Caco-2 (cell line): ENCODE measurements around the gene C1orf21. TPM values are rescaled to one million over a fixed set of nuclear protein-coding genes. Genes with fewer than 3 reads are reported as not detected.

Source experiments
- BruUV-seq: library from RNA; stranded (reverse); fragments of 400-500 nt; replicated peaks from 2 replicates; lab custom pipeline; 2021; lab: Mats Ljungman, UMichigan
- CTCF ChIA-PET: fragments of 300-600 bp; sonication (Branson Sonifier 250); formaldehyde crosslinking; loops from one replicate; lab custom pipeline; 2022; ENCODE audit warnings: antibody characterized with exemption; lab: Charles Lee
- POLR2A ChIA-PET: fragments of 300-600 bp; sonication (Branson Sonifier 250); formaldehyde crosslinking; loops from one replicate; lab custom pipeline; 2022; ENCODE audit warnings: antibody characterized with exemption; lab: Charles Lee
- DNase-seq, 2 experiments: peaks; one replicate each; pipeline versions ENCODE4 v3.0.0 to v3.0.0-alpha.2; 2020 to 2022
- H3K27me3 ChIP-seq: replicated peaks from 2 replicates; pipeline ENCODE4 v1.6.0; 2011; ENCODE audit warnings: low read length; ENCODE audit not compliant: control insufficient read depth, insufficient read depth
- H3K36me3 ChIP-seq: 2 replicates; pipeline ENCODE4 v1.5.1; 2011; ENCODE audit warnings: low read length; ENCODE audit not compliant: control insufficient read depth, insufficient read depth
- H3K4me1 ChIP-seq: fragments of 250-450 bp; sonication (Bioruptor Pico); 2 replicates; pipeline ENCODE4 v1.5.1; 2020; ENCODE audit warnings: mild to moderate bottlenecking
- H3K4me3 ChIP-seq: 2 replicates; pipeline ENCODE4 v1.5.1; 2011; ENCODE audit warnings: low read depth, mild to moderate bottlenecking, control low read depth, low read length
- H3K9me3 ChIP-seq: fragments of 250-450 bp; sonication (Bioruptor Pico); 2 replicates; pipeline ENCODE4 v1.5.1; 2020; ENCODE audit warnings: mild to moderate bottlenecking, moderate library complexity
- H3K27ac Mint-ChIP-seq: one replicate; pipeline ENCODE4 v1.8.0; 2022; ENCODE audit warnings: mixed read lengths; ENCODE audit not compliant: unreplicated experiment
- H3K27me3 Mint-ChIP-seq: one replicate; pipeline ENCODE4 v1.8.0; 2022; ENCODE audit warnings: mixed read lengths; ENCODE audit not compliant: insufficient read depth, unreplicated experiment
- H3K36me3 Mint-ChIP-seq: one replicate; pipeline ENCODE4 v1.8.0; 2022; ENCODE audit warnings: mild to moderate bottlenecking, mixed read lengths; ENCODE audit not compliant: insufficient read depth, unreplicated experiment
- H3K4me1 Mint-ChIP-seq: one replicate; pipeline ENCODE4 v1.8.0; 2022; ENCODE audit warnings: low read depth, mixed read lengths; ENCODE audit not compliant: unreplicated experiment
- H3K4me3 Mint-ChIP-seq: one replicate; pipeline ENCODE4 v1.8.0; 2022; ENCODE audit warnings: mild to moderate bottlenecking, moderate library complexity, mixed read lengths; ENCODE audit not compliant: unreplicated experiment
- H3K9me3 Mint-ChIP-seq: one replicate; pipeline ENCODE4 v1.8.0; 2022; ENCODE audit warnings: mixed read lengths; ENCODE audit not compliant: unreplicated experiment
- intact Hi-C: fragments of 100-400 bp; cut with micrococcal nuclease; formaldehyde crosslinking; loops from one replicate; pipeline ENCODE4 v1.10.0; 2022; ENCODE audit not compliant: unreplicated experiment
- total RNA-seq: library from RNA; stranded (reverse); gene quantifications from 2 replicates; pipeline ENCODE4 v1.2.3, GENCODE V29; 2022
- TF ChIP-seq, protein P1 (sequence below), 2 experiments: fragments of 200-600 bp in 1 of 2; IDR thresholded peaks; 1 replicate in 1 of 2; 2 replicates in 1 of 2; pipeline versions ENCODE4 v1.5.1 to v1.8.0; 2011 to 2022; ENCODE audit warnings: antibody characterized with exemption in 1 of 2, control low read depth in 1 of 2, inconsistent platforms in 1 of 2, low read depth in 1 of 2, low read length in 1 of 2, mild to moderate bottlenecking in 1 of 2, moderate library complexity in 1 of 2; ENCODE audit not compliant: insufficient read depth in 1 of 2, severe bottlenecking in 1 of 2, unreplicated experiment in 1 of 2

Gene C1orf21
- total RNA-seq, 1 experiment from 2014 or later = 0.82 TPM

DNA sequence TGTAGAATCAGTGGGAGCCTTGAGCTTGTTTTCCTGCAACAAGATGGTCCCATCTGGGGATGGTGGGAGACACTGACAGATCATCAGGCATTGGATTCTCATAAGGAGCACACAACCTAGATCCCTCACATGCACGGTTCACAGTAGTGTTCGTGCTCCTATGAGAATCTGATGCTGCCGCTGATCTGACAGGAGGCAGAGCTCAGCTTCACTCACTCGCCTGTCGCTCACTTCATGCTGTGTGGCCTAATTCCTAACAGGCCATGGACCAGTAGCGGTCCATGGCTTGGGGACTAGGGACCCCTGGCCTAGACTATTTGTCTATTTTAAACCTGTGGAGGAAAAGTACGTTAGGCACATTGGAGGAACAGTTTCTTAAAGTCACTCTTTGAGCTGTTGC, 227.8 kb downstream of the C1orf21 start:
- no peaks in the 10 kb centered on the region; the same call in 1 of the 2 replicates for H3K27me3 ChIP-seq
- peaks cover 2% of the 10 kb centered on the region for H3K27me3 Mint-ChIP-seq
- H3K4me3 Mint-ChIP-seq = no peak overlapping the region
- H3K4me3 ChIP-seq = no peak overlapping the region
- H3K27ac Mint-ChIP-seq = no peak overlapping the region
- no peaks in the 10 kb centered on the region for H3K9me3 ChIP-seq
- no peaks in the 10 kb centered on the region for H3K36me3 ChIP-seq
- no TSS peak for BruUV-seq
- TF ChIP-seq, protein P1, sequence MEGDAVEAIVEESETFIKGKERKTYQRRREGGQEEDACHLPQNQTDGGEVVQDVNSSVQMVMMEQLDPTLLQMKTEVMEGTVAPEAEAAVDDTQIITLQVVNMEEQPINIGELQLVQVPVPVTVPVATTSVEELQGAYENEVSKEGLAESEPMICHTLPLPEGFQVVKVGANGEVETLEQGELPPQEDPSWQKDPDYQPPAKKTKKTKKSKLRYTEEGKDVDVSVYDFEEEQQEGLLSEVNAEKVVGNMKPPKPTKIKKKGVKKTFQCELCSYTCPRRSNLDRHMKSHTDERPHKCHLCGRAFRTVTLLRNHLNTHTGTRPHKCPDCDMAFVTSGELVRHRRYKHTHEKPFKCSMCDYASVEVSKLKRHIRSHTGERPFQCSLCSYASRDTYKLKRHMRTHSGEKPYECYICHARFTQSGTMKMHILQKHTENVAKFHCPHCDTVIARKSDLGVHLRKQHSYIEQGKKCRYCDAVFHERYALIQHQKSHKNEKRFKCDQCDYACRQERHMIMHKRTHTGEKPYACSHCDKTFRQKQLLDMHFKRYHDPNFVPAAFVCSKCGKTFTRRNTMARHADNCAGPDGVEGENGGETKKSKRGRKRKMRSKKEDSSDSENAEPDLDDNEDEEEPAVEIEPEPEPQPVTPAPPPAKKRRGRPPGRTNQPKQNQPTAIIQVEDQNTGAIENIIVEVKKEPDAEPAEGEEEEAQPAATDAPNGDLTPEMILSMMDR (IDR thresholded peaks at IDR 0.05; ENCODE audit: insufficient read depth in 1 of 2, low read depth in 1 of 2, low read length in 1 of 2, severe bottlenecking in 1 of 2, unreplicated experiment in 1 of 2) = no peak
- ChIA-PET CTCF (no interaction called here), POLR2A (no interaction called here)
- no peaks in the 10 kb centered on the region for H3K9me3 Mint-ChIP-seq
- H3K4me1 Mint-ChIP-seq = no peaks in the 10 kb centered on the region
- DNase-seq = no peak
- intact Hi-C loops = no loop called here
- no peaks in the 10 kb centered on the region for H3K4me1 ChIP-seq
- H3K36me3 Mint-ChIP-seq = no peaks in the 10 kb centered on the region

DNA sequence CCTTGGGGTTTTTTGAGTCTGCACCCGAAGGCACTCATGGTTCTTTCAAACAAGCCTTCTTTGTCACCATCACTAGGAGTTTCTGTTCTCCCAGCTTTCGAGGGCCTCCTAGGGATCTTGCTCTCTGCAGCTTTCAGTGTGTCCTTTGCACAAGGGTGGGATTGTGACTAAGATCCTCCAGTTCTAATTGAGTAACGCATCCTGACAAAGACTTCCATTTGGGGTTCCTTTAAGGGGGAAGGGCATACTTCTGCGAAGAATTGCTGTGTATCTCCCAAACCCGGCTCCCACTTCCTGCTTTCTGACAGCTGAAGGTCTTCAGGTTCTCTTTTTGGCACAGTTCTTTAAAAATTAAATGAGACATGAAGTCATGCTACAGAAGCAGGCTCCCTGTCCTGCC, 228.5 kb downstream of the C1orf21 start:
- Histone ChIP-seq H3K4me3 (no peak overlapping the region), H3K36me3 (no peaks in the 10 kb centered on the region), H3K9me3 (no peaks in the 10 kb centered on the region), H3K4me1 (no peaks in the 10 kb centered on the region), H3K27me3 (no peaks in the 10 kb centered on the region; the same call in 1 of the 2 replicates)
- ChIA-PET POLR2A (no interaction called here), CTCF (no interaction called here)
- BruUV-seq = no TSS peak
- Mint-ChIP-seq H3K4me3 (no peak overlapping the region), H3K27ac (no peak overlapping the region), H3K9me3 (no peaks in the 10 kb centered on the region), H3K27me3 (peaks cover 4% of the 10 kb centered on the region), H3K36me3 (no peaks in the 10 kb centered on the region), H3K4me1 (no peaks in the 10 kb centered on the region)
- intact Hi-C loops = no loop called here
- TF ChIP-seq, protein P1 (IDR thresholded peaks at IDR 0.05; ENCODE audit: insufficient read depth in 1 of 2, low read depth in 1 of 2, low read length in 1 of 2, severe bottlenecking in 1 of 2, unreplicated experiment in 1 of 2) = no peak
- DNase-seq = no peak

DNA sequence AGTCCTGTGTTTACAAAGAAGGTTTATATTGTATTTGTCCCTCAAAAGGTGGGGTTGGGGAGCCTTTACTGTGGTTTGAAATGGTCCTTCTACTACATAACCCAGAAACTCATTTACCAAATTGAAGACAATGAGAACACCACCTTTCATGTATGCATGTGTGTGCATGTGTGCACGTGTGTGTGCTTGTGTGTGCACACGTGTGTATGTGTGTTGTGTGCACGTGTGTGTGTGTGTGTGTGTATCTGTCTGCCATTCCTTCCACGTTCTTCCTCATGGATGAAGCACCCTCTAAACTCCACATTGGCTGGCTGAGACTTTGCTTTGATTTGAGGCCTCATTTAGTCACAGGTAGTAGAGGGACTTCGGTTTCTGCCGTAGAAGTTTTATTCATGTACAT, 229.7 kb downstream of the C1orf21 start:
- no peaks in the 10 kb centered on the region for H3K9me3 ChIP-seq
- Mint-ChIP-seq H3K9me3 (no peaks in the 10 kb centered on the region), H3K4me3 (no peak overlapping the region), H3K4me1 (no peaks in the 10 kb centered on the region), H3K27me3 (peaks cover 4% of the 10 kb centered on the region), H3K27ac (no peak overlapping the region), H3K36me3 (no peaks in the 10 kb centered on the region)
- BruUV-seq = no TSS peak
- no peak overlapping the region for H3K4me3 ChIP-seq
- no peaks in the 10 kb centered on the region for H3K27me3 ChIP-seq
- no peaks in the 10 kb centered on the region for H3K36me3 ChIP-seq
- intact Hi-C loops = no loop called here
- DNase-seq = no peak
- CTCF ChIA-PET = no interaction called here
- H3K4me1 ChIP-seq = no peaks in the 10 kb centered on the region
- POLR2A ChIA-PET = no interaction called here
- TF ChIP-seq, protein P1 (IDR thresholded peaks at IDR 0.05; ENCODE audit: insufficient read depth in 1 of 2, low read depth in 1 of 2, low read length in 1 of 2, severe bottlenecking in 1 of 2, unreplicated experiment in 1 of 2) = no peak
